Measurements from ENCODE around the gene VMAC. TPM values are rescaled to one million over a fixed set of nuclear protein-coding genes. Genes with fewer than 3 reads are reported as not detected.

VMAC gene
- total and polyA plus RNA-seq, 2 of the 13 experiments (the other 11 are each of a cell fraction or from before 2014, with no cell fraction given) = 2.4 TPM

GRCh38 chr19:5903624-5904351 is 884 bp upstream of the VMAC start, which contains the start of gene NDUFA11 (continued):
- TF ChIP-seq ZBTB37 (CRISPR knock-in tag; IDR thresholded peaks at IDR 0.05) (peak; percentile 66; the same call in 1 of the 2 replicates), ZBTB34 (CRISPR knock-in tag; IDR thresholded peaks at IDR 0.05) (no peak), ZNF275 (CRISPR knock-in tag; IDR thresholded peaks at IDR 0.05; ENCODE audit: borderline replicate concordance) (peak; percentile 89; the same call in 1 of the 2 replicates), NCOR1 (IDR thresholded peaks at IDR 0.05; ENCODE audit: borderline replicate concordance, low read length) (peak; percentile 48; the same call in 1 of the 2 replicates), DR1 (CRISPR knock-in tag; IDR thresholded peaks at IDR 0.05) (peak; percentile 55; the same call in 1 of the 2 replicates), ZNF326 (CRISPR knock-in tag; IDR thresholded peaks at IDR 0.05; ENCODE audit: borderline replicate concordance) (no peak), IRF2 (CRISPR knock-in tag; IDR thresholded peaks at IDR 0.05) (peak; percentile 73), KDM4B (CRISPR knock-in tag; IDR thresholded peaks at IDR 0.05) (no peak), ZNF329 (CRISPR knock-in tag; IDR thresholded peaks at IDR 0.05; ENCODE audit: low read depth) (0 out of 2 replicates have a peak, but pooled peaks have one; percentile 71), NCOA5 (CRISPR knock-in tag; IDR thresholded peaks at IDR 0.05) (no peak), NFYC (CRISPR knock-in tag; IDR thresholded peaks at IDR 0.05) (no peak), XBP1 (CRISPR knock-in tag; IDR thresholded peaks at IDR 0.05) (no peak), TOPORS (CRISPR knock-in tag; IDR thresholded peaks at IDR 0.05) (no peak; the same call in 1 of the 2 replicates), ATF1 (CRISPR knock-in tag; IDR thresholded peaks at IDR 0.05) (peak; percentile 31; the same call in 1 of the 2 replicates), YY1 (IDR thresholded peaks at IDR 0.05; ENCODE audit: insufficient read depth, insufficient replicate concordance, low read depth, low read length) (peak; percentile 82), ZKSCAN5 (CRISPR knock-in tag; IDR thresholded peaks at IDR 0.05) (0 out of 2 replicates have a peak, but pooled peaks have one; percentile 35), TCF7L2 (IDR thresholded peaks at IDR 0.05; ENCODE audit: low read depth, low read length) (no peak), JUND (CRISPR knock-in tag; IDR thresholded peaks at IDR 0.05) (peak; percentile 66; the same call in 1 of the 2 replicates), KDM5A (IDR thresholded peaks at IDR 0.05; ENCODE audit: borderline replicate concordance, low read length) (peak; percentile 96), ZNF44 (CRISPR knock-in tag; IDR thresholded peaks at IDR 0.05) (no peak; the same call in 1 of the 2 replicates), FOXO4 (CRISPR knock-in tag; conservative IDR thresholded peaks at IDR 0.05) (no peak), DMAP1 (CRISPR knock-in tag; IDR thresholded peaks at IDR 0.05) (peak; percentile 95)
